Left cardiac atrium (tissue), 4 donors: ENCODE data around the gene LMBR1L. TPM values are rescaled to one million over a fixed set of nuclear protein-coding genes. Genes with fewer than 3 reads are reported as not detected.
"Not testable (repeated sequence)": the region's sequence is repeated elsewhere in the genome, so short reads cannot be mapped to it uniquely, and the experiment has no call there.

Experiments used
- ATAC-seq, 2 donors: fragments of 200-7000 bp; cut with Tn5 transposase; one replicate each; pipeline ENCODE4 v1.9.1; 2020; ENCODE audit warnings: mild to moderate bottlenecking in 2 of 2, moderate library complexity in 2 of 2
- DNase-seq: peaks from one replicate; pipeline ENCODE4 v3.0.0-alpha.2; 2020
- intact Hi-C, 2 donors: fragments of 100-400 bp; cut with DNase I; formaldehyde crosslinking; loops; one replicate each; pipeline versions ENCODE4 v1.14.1 to v1.15.1; 2022 to 2023
- total RNA-seq, 2 donors: library from RNA; stranded (reverse); fragmentation: NEBNext Ultra II Directional; extraction: Animal tissue kit (Norgen Biotek cat#: 25700); gene quantifications; one replicate each; pipeline ENCODE4 v1.2.1, GENCODE V29; 2021
- donor health status: DM: no; HTN: yes; CAD: no.
- donor health status: DM: no; HTN: yes; CAD: no; lungs with severe emphysema.
- donor health status: DM: yes; HTN: yes; CAD: no.
- donor health status: Dilated cardiomyopathy.

Gene LMBR1L
- total RNA-seq, 2 donors from 2014 or later: 24.4 to 46.0 TPM

DNA sequence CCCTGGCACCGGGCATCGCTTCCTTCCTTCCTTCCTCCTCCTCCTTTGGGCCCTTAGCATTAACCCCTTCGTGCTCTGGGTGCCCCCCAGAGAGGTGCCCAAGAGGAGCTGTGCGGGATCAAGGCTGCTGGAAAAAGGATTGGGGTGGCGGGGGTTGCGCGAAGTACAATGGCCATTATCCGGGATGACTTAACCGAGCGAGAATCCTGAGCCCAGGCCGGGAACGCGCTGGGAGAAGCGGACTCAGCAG, 18.9 kb downstream of the LMBR1L start:
- ATAC-seq (no peak), DNase-seq (no peak)
- intact Hi-C loops: no loop called here

DNA sequence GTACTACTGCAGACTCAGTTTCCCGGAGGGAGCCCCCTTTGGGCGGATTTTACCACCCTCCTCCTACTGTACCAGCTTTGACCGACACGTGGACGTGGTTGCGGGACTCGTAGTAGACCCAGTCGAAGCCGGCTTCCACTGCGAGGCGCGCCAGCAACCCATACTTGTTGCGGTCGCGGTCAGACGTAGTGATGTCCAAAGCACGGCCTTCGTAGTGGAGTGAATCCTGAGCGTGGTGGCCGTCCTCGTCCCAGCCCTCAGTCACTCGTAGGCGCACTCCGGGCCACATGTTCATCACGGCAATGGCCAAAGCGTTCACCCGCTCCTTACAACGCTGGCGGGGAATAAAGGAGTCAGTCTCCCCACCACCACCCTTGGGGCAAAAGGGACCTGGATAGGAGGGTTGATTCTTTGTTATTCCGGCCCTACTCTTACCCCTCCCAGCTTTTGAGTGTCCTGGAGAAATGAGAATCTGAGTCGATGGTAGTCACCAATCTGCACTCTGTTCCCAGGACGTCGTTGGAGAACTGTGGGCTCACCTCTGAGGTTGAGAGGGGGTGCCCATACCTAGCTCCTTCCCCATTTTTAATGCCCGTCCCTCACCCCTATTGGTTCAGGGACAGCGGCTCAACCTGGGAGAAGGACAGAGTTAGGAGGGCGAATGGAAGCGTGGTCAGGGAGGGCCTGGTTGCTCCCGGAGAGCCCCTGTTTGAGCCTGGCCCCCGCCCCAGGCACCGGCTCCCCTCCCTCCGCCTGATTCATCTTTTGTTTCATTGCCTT, 19.4 kb downstream of the LMBR1L start:
- ATAC-seq: no peak
- intact Hi-C loops: no loop called here
- DNase-seq: no peak

DNA sequence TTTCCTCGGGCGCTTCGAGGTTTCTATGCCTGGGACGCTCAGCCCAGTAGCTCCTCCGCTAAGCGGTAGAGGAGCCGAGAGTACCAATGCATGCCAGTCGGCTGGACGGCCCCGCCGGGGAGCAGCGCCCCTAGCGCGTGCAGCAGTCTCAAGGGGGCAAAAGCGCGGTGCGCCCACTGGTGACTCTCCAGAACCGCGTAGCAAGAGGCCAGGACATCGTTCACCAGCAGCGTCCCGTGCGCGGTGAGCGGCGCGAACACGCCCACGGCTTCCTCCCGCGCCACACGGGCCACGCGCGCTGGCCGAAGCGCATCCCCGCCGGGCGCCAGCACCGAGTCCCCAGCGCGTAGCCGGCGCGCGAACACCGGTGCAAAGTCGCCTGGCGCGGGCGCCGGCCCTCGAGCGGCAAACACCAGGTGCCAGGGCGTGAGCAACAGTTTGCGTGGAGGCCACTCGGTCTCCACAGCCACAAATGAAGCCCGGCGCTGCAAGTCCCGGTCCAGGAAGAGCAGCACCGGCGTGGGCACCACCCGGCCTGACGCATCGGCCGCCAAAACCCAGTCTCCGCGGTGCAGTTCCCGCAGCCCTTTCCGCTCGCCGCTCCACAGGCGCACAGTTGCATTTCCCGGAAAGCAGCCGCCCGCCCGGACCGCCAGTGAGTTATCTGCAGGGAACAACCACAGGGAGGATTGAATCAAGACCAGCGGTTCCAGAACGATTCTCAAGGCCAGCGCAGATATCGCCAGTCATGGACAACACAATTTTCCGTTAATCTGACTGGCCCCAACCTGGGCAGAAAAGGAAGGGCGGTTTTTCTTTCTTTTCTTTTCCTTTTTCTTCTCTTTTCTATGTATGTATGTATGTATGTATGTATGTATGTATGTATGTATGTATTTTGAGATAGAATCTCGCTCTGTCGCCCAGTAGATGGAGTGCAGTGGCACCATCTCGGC, 20.6 kb downstream of the LMBR1L start:
- intact Hi-C loops: loop anchor here (2.0 to 10.0 kb wide), 3 partner anchors 31 to 145 kb away; no protein-coding TSS in a partner anchor
- peak; percentile 66 for DNase-seq
- peak; percentile 3 to 12 for ATAC-seq

DNA sequence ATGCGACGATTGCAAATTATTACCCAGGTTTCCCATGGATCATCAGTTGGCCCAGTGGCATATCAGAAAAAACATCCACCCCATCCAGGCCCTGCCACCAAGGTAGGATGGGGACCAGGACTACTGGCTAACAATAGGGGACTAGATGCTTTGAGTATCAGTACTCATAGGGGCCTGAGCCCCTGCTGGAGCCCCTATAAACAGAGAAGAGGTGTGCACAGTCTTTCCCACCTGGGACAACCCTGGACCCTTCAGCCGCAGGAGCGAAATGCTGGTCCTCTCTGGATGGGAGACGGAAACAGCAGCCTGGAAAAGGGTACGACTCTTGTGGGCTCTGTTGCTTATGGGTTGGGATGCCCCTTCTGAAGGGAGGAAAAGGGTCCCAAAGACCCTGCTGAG, 21.7 kb downstream of the LMBR1L start:
- DNase-seq: no peak
- no peak for ATAC-seq
- intact Hi-C loops: loop anchor here (2.0 to 10.0 kb wide), 3 partner anchors 32 to 146 kb away; no protein-coding TSS in a partner anchor

DNA sequence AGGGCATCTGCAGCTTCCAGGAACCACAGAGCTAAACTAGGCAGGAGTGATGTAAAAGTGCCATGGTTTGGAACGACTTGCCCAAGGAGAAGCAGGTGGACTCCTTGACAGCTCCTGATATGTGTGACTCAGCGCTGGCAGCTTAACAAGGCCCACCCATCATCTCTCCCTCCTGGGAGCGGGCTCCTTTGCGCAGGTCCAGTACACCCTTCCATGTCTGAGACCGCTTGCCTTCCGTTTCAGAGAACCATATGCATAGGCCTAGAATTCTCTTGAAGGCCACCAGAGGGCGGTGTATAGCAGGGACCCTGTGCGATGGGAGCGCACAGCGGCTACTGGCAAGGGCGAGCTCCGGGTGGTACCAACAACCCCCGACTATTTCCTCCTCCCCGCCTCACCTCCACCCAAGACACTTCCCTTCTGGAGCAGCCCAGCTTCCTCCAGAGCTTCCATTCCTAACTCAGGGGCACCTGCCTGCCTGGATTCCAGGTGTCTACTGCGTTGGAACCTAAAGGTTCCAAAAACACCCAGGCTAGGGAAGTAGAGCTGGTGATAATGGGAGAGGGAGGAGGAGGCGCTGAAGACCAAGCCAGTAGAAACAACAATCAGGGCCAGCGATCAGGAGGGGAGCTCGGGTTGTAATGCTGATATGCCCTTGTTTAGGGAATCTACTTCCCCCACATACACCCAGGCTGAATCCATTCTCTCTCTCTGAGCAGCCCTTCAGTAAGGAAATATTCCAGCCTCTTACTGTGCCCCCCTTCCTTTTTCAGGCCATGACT, 22.3 kb downstream of the LMBR1L start:
- ATAC-seq (peak; percentile 88 to 95), DNase-seq (peak; percentile 80)
- intact Hi-C loops: loop anchor here (2.0 to 10.0 kb wide), 3 partner anchors 32 to 146 kb away; no protein-coding TSS in a partner anchor

DNA sequence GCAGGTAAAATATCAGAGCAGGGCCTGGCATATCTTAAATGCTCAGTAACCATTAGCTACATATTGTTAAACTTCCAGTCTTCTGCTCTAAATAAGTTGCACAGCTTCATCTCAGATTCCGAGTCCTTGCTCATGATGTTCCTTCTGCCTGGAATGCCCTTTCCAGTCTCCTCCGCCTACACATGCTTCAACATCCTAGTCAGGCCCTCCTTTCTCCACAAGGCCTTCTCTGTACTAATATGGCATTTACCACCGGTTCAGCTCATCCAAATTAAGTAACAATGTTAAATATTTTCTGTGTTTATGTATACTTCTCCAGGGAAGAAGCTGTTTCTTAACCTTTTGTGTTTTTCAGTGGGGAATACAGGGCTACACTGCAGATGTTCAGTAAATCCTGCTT, 24.5 kb downstream of the LMBR1L start:
- no peak for DNase-seq
- intact Hi-C loops: loop anchor here (2.0 to 10.0 kb wide), 3 partner anchors 36 to 149 kb away; no protein-coding TSS in a partner anchor
- no peak for ATAC-seq

DNA sequence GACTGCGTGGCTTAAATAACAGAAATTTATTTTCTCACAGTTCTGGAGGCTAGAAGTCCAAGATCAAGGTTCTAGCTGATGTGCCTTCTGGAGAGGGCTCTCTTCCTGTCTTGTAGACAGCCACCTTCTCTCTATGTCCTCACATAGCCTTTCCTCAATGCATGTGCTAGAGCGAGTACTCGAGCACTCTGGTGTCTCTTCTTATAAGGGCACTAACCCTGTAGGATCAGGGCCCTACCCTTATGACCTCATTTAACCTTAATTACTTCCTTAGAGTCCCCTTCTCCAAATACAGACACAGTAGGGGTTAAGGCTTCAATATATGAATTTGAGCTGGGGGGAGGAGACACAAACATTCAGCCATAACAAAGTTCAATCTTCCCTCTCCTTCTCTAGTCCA, 26.2 kb downstream of the LMBR1L start:
- ATAC-seq: no peak
- intact Hi-C loops: loop anchor here in 1 of 2 donors (10.0 kb wide), 1 partner anchor 150 kb away; no protein-coding TSS in a partner anchor
- no peak for DNase-seq

DNA sequence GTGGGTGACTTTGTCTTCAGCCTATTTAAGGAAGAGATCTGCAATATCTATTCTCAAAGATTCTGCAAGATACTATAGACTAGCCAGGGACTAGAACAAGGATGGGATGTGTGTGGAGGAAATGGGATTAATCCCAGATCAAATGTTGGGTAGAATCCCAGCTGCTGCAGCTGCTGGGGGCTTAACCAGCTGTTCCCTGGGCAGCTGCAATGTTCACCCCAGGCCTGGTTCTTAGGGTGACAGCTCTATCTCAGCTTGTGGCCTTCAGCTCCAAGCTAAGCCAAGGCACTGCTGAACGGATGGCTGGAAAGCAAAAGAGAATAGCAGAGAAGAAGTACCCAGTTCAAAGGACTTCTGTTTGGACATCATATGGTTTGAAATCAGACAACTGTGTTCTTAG, 30.9 kb downstream of the LMBR1L start:
- intact Hi-C loops: loop anchor here in 1 of 2 donors (10.0 kb wide), 1 partner anchor 155 kb away; no protein-coding TSS in a partner anchor
- ATAC-seq (no peak), DNase-seq (no peak)

DNA sequence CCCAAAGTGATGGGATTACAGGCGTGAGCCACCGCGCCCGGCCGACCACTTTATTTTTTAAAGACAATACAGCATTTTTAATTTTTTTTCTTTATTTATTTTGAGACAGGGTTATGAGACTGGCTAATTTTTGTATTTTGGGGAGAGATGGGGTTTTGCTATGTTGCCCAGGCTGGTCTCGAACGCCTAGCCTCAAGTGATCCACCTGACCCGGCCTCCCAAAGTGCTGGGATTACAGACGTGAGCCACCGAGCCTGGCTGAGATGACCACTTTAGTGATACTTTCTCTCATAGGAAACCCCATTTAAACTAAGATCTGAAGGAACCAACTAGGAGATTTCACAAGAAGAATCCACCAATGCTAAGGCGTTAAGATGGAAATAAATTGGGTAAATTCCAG, 39.7 kb downstream of the LMBR1L start:
- no peak for ATAC-seq

DNA sequence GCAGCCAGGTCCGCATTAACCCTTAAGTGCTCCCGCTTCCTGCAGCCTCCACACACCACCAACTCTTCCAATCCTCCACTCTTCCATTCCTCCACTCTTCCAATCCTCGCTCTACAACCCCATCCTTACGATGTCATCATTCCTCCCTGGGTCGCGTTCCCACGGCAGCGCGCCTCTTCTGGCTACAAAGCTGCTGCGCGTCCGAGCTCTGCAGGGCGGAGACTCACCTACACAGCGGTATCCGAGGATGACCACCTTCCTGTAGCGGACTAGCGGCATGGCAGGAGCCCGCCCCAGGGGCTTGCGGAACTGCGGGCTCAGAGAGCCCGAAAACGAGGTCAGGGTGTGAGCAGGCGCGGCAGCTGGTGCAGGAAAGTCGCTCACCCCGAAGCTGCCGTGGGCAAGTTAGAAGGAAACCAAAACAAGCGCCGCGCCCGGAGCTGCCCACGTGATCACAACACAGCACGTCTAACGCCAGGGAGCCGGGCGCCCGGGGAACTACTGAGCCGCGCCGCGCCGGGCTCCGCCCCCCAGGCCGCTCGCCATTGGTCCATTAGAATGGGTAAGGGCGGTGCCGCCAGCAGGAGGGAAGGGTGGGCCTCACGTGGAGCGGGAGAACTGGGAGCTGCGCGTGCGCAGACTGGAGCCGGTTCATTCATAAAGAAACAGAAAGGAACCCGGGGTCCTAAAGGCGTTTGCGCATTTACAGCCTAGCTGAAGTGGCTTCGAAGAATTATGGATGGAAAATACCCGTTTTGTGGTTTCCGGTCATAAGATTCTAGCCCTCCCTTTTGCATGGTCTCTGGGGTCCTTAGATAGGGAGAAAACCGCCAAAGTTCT, 40.9 kb downstream of the LMBR1L start, which contains the start of gene RHEBL1:
TSS of gene RHEBL1 (minus strand) at position 473 of the 840 bp plus-strand sequence. CDS start at position 279, 194 bp downstream.
- ATAC-seq (peak; percentile 100), DNase-seq (peak; percentile 99)
- intact Hi-C loops: loop anchor here (5.0 to 10.0 kb wide), 2 partner anchors 53 to 55 kb away; no protein-coding TSS in a partner anchor

More for the DNA sequence above, 39.7 kb downstream of the LMBR1L start:
- no peak for DNase-seq
- intact Hi-C loops: no loop called here

DNA sequence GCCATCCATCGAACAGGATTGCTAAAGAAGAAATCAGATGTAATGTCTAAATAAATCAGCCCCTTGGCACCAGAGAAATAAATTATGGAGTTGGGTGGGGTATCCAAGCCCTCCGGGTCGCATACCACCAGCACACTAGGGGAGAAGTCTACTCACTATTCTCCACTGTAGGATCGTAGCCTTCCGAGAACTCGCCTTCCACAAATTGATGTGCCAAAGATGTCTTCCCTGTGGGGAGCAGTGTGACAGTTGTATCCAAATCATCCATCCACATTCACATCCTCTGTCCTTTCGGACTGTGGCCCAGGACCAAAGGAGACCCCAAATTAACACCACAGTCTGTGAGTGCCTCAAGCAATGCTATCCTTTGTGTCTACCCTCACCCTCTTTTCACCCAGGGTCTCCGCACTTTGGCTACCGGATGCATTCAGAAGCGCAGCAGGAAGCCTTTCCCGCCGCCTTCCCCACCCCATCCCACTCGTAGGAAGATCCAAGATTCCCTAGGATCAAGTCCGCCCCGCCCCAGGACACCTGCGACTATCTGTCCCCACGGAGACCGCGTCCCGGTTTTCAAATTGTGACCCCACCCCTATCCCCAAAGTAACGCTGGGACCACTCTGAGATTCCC, 41.7 kb downstream of the LMBR1L start:
- intact Hi-C loops: loop anchor here (5.0 to 10.0 kb wide), 2 partner anchors 53 to 56 kb away; no protein-coding TSS in a partner anchor
- ATAC-seq (no peak), DNase-seq (no peak)

DNA sequence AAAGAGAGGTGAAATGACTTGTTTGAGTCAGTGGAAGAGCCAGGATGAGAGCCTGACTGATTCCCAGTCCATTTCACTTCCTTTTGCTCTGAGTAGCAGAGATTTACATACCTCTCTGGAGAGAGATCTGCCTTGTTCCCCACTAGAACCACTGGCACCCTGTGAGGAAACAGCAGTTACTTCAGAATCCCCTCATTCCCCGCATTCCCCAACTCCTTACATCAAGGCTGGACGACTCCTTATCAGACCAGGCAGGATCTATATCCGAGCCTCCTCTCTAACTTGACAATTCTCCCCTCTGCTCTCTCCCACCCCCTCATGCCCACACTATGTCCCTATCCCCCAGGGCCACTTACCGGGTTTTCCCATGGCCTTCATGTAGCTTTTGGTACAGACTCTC, 44.5 kb downstream of the LMBR1L start:
- no peak for DNase-seq
- no peak for ATAC-seq
- intact Hi-C loops: loop anchor here (5.0 to 10.0 kb wide), 2 partner anchors 56 to 59 kb away; no protein-coding TSS in a partner anchor

DNA sequence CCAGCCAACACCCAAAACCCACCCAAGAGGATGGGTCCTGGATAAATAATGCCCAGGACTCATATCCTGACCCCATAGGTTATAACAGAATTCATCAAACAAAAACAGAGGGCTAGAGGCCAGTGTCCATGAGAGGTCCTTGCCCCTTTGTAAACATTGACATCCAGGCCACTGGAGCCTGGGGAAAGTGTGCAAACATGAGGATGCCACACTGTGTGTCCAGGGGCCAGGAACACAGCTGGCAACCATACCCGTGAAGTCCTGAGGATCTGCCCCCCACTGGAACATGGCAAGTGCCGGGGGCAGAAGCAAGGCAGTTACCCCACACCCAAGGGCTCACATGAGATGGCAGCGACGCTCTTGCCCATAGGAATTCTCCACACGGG, 45.9 kb downstream of the LMBR1L start:
- ATAC-seq (no peak), DNase-seq (no peak)
- intact Hi-C loops: loop anchor here (5.0 to 10.0 kb wide), 3 partner anchors 58 to 173 kb away; no protein-coding TSS in a partner anchor

DNA sequence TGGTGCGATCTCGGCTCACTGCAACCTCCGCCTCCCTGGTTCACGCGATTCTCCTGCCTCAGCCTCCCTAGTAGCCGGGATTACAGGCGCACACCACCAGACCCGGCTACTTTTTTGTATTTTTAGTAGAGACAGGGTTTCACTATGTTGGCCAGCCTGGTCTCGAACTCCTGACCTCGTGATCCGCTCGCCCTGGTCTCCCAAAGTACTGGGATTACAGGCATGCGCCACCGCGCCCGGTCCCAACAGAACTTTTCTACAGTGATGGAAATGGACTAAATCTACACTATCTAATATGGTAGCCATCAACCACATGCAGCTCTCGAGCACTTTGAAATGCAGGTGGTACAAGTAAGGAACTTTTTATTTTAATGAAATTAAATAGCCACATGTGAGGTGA, 48.7 kb downstream of the LMBR1L start:
- DNase-seq, ATAC-seq: not testable (repeated sequence)
- intact Hi-C loops: loop anchor here (5.0 to 10.0 kb wide), 2 partner anchors 63 to 175 kb away; no protein-coding TSS in a partner anchor

DNA sequence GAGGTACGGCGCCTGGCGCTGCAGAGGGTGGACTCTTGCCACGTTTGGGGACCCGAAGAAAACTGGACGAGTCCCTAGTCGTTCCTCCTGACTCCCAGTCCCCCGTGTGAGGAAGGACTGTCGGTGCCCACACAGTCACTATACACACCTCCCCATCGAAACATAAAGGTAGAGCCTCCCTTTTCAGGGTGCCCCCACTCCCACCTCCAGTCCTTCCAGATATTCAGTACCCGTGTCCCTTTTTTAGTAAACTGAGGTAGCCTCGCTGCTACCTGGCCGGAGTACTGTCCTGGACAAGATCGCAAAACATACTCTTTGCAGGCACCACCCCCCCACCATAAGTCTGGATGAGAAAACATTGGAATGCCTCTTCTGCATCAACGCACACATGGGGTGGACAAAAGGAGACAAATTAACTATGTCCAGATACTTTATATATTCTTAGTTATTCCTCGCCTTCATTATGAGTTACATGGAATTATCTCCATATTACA, 49.4 kb downstream of the LMBR1L start:
- intact Hi-C loops: loop anchor here (5.0 to 10.0 kb wide), 2 partner anchors 64 to 176 kb away; no protein-coding TSS in a partner anchor
- ATAC-seq (no peak), DNase-seq (no peak)

DNA sequence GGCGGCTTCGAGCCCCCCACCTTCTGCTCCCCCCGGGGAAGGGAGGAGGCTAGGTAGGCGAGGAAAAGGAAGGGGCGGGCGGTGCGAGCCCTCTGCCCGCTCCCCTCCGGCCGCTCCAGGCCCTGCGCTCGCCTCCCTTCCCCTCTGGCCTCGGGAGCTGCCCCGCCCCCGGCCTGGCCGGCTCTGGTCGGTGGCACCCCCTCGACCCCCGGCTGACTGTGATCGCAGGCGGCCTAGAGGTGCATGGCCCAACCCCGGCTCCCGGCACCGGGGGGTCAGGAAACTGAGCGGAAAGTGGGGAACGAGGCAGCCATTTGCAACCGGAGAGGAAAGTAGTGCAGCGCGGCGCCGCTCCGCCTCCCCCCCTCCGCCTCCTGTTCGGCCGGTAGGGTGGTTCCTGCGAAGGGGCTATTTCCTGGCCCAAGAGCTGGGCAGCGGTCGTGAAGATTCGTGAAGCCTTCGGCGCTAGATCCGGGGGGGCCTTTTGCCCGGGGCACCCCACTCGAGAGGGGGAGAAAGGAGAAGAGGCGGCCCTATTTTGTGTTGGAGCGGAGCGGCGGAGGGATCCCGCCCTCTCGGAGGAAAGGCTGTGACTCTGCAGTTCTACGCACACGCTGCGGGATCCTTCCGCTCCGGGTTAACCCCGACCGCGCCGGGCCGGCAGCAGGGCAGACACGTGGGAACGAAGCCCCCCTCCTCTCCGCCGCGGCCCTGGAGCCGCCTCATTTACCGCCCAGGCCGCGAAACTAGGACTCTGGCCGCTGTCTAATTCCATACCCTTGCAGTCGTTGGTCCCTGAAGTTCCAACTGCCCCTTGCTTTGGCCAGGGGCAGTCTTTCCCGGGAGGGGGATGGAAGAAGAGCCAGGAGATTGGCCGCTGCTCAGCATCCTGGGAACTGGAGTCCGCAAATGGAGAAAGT, 50.1 kb downstream of the LMBR1L start, which contains the start of gene KMT2D:
TSS of gene KMT2D (minus strand) at position 558 of the 920 bp plus-strand sequence. CDS start 5,470 bp downstream, outside the sequence.
- intact Hi-C loops: loop anchor here (5.0 to 10.0 kb wide), 2 partner anchors 64 to 177 kb away; no protein-coding TSS in a partner anchor
- DNase-seq (peak; percentile 94), ATAC-seq (peak; percentile 84 to 86)
